H9 (cell line): Measurements from ENCODE around the gene SLCO4A1. TPM values are rescaled to one million over a fixed set of nuclear protein-coding genes. Genes with fewer than 3 reads are reported as not detected.

Experiments
- DNase-seq: peaks from one replicate; pipeline ENCODE4 v3.0.0-alpha.2; 2017
- H2AFZ ChIP-seq: one replicate; pipeline ENCODE4 v1.6.1; 2013; ENCODE audit warnings: mild to moderate bottlenecking, low read length, control low read depth, moderate library complexity
- H2AK5ac ChIP-seq: 2 replicates; pipeline ENCODE4 v1.6.1; 2013; ENCODE audit warnings: low read length, control low read depth, mixed read lengths; ENCODE audit not compliant: insufficient read length
- H2BK120ac ChIP-seq: one replicate; pipeline ENCODE4 v1.6.1; 2013; ENCODE audit warnings: low read depth, mild to moderate bottlenecking, low read length, control low read depth, inconsistent platforms; ENCODE audit not compliant: poor library complexity, severe bottlenecking
- H2BK12ac ChIP-seq: 2 replicates; pipeline ENCODE4 v1.6.1; 2013; ENCODE audit warnings: low read length, control low read depth, mixed read lengths, low read depth; ENCODE audit not compliant: insufficient read length
- H2BK15ac ChIP-seq: 2 replicates; pipeline ENCODE4 v1.6.1; 2013; ENCODE audit warnings: low read depth, low read length, control low read depth
- H2BK20ac ChIP-seq: one replicate; pipeline ENCODE4 v1.6.1; 2013; ENCODE audit warnings: low read depth, mild to moderate bottlenecking, low read length, control low read depth, inconsistent platforms; ENCODE audit not compliant: poor library complexity, severe bottlenecking
- H2BK5ac ChIP-seq: 2 replicates; pipeline ENCODE4 v1.6.1; 2013; ENCODE audit warnings: low read length, control low read depth, mixed read lengths; ENCODE audit not compliant: insufficient read length
- H3K14ac ChIP-seq: 2 replicates; pipeline ENCODE4 v1.6.1; 2013; ENCODE audit warnings: low read length, control low read depth; ENCODE audit not compliant: insufficient read depth
- H3K18ac ChIP-seq: 2 replicates; pipeline ENCODE4 v1.6.1; 2013; ENCODE audit warnings: low read depth, mild to moderate bottlenecking, mixed read lengths, low read length, control low read depth; ENCODE audit not compliant: insufficient read length
- H3K23ac ChIP-seq: 2 replicates; pipeline ENCODE4 v1.6.1; 2013; ENCODE audit warnings: low read length, control low read depth, mixed read lengths, low read depth; ENCODE audit not compliant: insufficient read length
- H3K23me2 ChIP-seq: 2 replicates; pipeline ENCODE4 v1.6.1; 2013; ENCODE audit warnings: low read depth, mild to moderate bottlenecking, mixed read lengths, low read length, control low read depth; ENCODE audit not compliant: insufficient read length, poor library complexity, severe bottlenecking
- H3K27ac ChIP-seq: 2 replicates; pipeline ENCODE4 v1.5.1; 2013; ENCODE audit warnings: low read length, control low read depth, mixed read lengths, low read depth; ENCODE audit not compliant: insufficient read length
- H3K27me3 ChIP-seq: 2 replicates; pipeline ENCODE4 v1.6.1; 2013; ENCODE audit warnings: low read length, control low read depth, inconsistent platforms; ENCODE audit not compliant: insufficient read depth
- H3K4ac ChIP-seq: 2 replicates; pipeline ENCODE4 v1.6.1; 2013; ENCODE audit warnings: low read depth, mild to moderate bottlenecking, control low read depth, inconsistent platforms, low read length, moderate library complexity
- H3K4me1 ChIP-seq: 2 replicates; pipeline ENCODE4 v1.6.1; 2013; ENCODE audit warnings: low read length, control low read depth, inconsistent platforms; ENCODE audit not compliant: insufficient read depth
- H3K4me2 ChIP-seq: 2 replicates; pipeline ENCODE4 v1.6.1; 2013; ENCODE audit warnings: low read length, control low read depth, mixed read lengths; ENCODE audit not compliant: insufficient read length, insufficient read depth
- H3K56ac ChIP-seq: 2 replicates; pipeline ENCODE4 v1.6.1; 2013; ENCODE audit warnings: low read depth, mild to moderate bottlenecking, mixed read lengths, low read length, control low read depth; ENCODE audit not compliant: insufficient read length
- H3K79me1 ChIP-seq: 2 replicates; pipeline ENCODE4 v1.6.1; 2013; ENCODE audit warnings: low read depth, mild to moderate bottlenecking, moderate library complexity, low read length, control low read depth, inconsistent platforms; ENCODE audit not compliant: insufficient read depth, poor library complexity, severe bottlenecking
- H3K79me2 ChIP-seq: 2 replicates; pipeline ENCODE4 v1.6.1; 2013; ENCODE audit warnings: low read length, control low read depth, inconsistent platforms; ENCODE audit not compliant: insufficient read depth
- H3K9ac ChIP-seq: 2 replicates; pipeline ENCODE4 v1.6.1; 2013; ENCODE audit warnings: low read length, control low read depth, mixed read lengths; ENCODE audit not compliant: insufficient read length; ENCODE audit errors: extremely low read depth
- H3K9me3 ChIP-seq: one replicate; pipeline ENCODE4 v1.6.1; 2013; ENCODE audit warnings: low read depth, low read length, inconsistent platforms; ENCODE audit not compliant: control insufficient read depth
- H3T11ph ChIP-seq: one replicate; pipeline ENCODE4 v1.6.1; 2013; ENCODE audit warnings: mild to moderate bottlenecking, low read length, control low read depth, inconsistent platforms
- H4K20me1 ChIP-seq: one replicate; pipeline ENCODE4 v1.6.1; 2013; ENCODE audit not compliant: control insufficient read depth, insufficient read length, insufficient read depth
- H4K5ac ChIP-seq: 2 replicates; pipeline ENCODE4 v1.6.1; 2013; ENCODE audit warnings: low read depth, mild to moderate bottlenecking, mixed read lengths, low read length, control low read depth; ENCODE audit not compliant: insufficient read length
- H4K8ac ChIP-seq: replicated peaks from 2 replicates; pipeline ENCODE4 v1.6.1; 2013; ENCODE audit warnings: low read length, control low read depth, mixed read lengths, low read depth; ENCODE audit not compliant: insufficient read length
- H4K91ac ChIP-seq: 2 replicates; pipeline ENCODE4 v1.6.1; 2013; ENCODE audit warnings: low read depth, mild to moderate bottlenecking, moderate library complexity, mixed read lengths, low read length, control low read depth; ENCODE audit not compliant: insufficient read length
- H3K27ac Mint-ChIP-seq, 3 experiments: 2 replicates in 2 of 3; 3 replicates in 1 of 3; pipeline ENCODE4 v1.8.0; 2020 to 2021; ENCODE audit warnings: mixed read lengths in 3 of 3, mild to moderate bottlenecking in 1 of 3, moderate library complexity in 1 of 3
- H3K27me3 Mint-ChIP-seq: 2 replicates; pipeline ENCODE4 v1.8.0; 2021; ENCODE audit warnings: low read depth, mild to moderate bottlenecking, moderate library complexity, mixed read lengths
- H3K36me3 Mint-ChIP-seq, 3 experiments: 2 replicates in 2 of 3; 3 replicates in 1 of 3; pipeline ENCODE4 v1.8.0; 2020 to 2021; ENCODE audit warnings: low read depth in 3 of 3, mixed read lengths in 3 of 3; ENCODE audit not compliant: insufficient read depth in 1 of 3
- H3K4me1 Mint-ChIP-seq, 2 experiments: 2 replicates each; pipeline ENCODE4 v1.8.0; 2020; ENCODE audit warnings: mixed read lengths in 2 of 2
- H3K4me3 Mint-ChIP-seq, 2 experiments: 2 replicates in 1 of 2; 3 replicates in 1 of 2; pipeline ENCODE4 v1.8.0; 2020 to 2021; ENCODE audit warnings: mild to moderate bottlenecking in 2 of 2, mixed read lengths in 2 of 2, moderate library complexity in 1 of 2
- H3K9me3 Mint-ChIP-seq, 2 experiments: 2 replicates in 1 of 2; 3 replicates in 1 of 2; pipeline ENCODE4 v1.8.0; 2020; ENCODE audit warnings: mild to moderate bottlenecking in 2 of 2, mixed read lengths in 2 of 2, moderate library complexity in 1 of 2
- WGBS: extraction: QIAGEN DNeasy Blood & Tissue Kit; methylation state at CpG from one replicate; pipeline ENCODE4 v1.1.7; 2013; ENCODE audit warnings: missing lambda C conversion rate, low lambda C conversion rate, mixed read lengths; ENCODE audit not compliant: insufficient read length; ENCODE audit errors: extremely low coverage; 5-methylcytosine and 5-hydroxymethylcytosine counted together
- total RNA-seq: library from RNA; stranded (reverse); gene quantifications from 2 replicates; pipeline ENCODE4 v1.2.1, GENCODE V29; 2021
- TF ChIP-seq, protein P1 (sequence below): fragments of 200-600 bp; sonication (generic); conservative IDR thresholded peaks from 3 replicates; pipeline ENCODE4 v1.8.0; 2021; ENCODE audit warnings: antibody characterized with exemption, mild to moderate bottlenecking

Gene SLCO4A1
- total RNA-seq, 1 experiment from 2014 or later = 9.4 TPM

DNA sequence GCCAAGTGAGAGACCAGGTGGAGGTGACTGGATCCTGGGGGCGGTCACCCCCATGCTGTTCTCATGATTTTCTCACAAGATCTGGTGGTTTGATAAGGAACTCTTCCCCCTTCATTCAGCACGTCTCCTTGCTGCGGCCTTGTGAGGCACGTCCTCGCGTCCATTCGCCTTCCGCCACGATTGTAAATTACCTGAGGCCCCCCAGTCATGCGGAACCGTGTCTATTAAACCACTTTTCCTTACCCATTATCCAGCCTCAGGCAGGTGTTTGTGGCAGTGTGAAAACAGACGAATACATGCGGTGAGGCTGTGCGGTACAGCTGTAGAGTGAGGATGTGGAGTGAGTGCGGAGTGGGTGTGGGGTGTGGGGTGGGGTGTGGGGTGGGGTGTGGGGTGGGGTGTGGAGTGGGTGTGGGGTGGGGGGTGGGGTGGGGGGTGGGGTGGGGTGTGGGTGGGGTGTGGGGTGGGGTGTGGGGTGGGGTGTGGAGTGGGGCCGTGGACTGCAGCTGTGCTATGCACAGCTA lies 54.2 kb downstream of the SLCO4A1 start:
- Histone ChIP-seq H3K4ac (no peak overlapping the region), H2BK120ac (no peak overlapping the region), H3K9ac (no peak overlapping the region), H2BK5ac (no peak overlapping the region), H3K79me2 (no peaks in the 10 kb centered on the region), H3K79me1 (no peaks in the 10 kb centered on the region), H3K4me1 (no peaks in the 10 kb centered on the region), H3K14ac (no peak overlapping the region), H2AK5ac (no peak overlapping the region), H3K27ac (no peak overlapping the region), H3K27me3 (no peaks in the 10 kb centered on the region; the same call in 1 of the 2 replicates), H3K4me2 (no peak overlapping the region), H3T11ph (no peak overlapping the region), H2AFZ (no peak overlapping the region), H3K18ac (no peak overlapping the region), H3K23ac (no peak overlapping the region), H4K8ac (no peak overlapping the region), H4K20me1 (no peaks in the 10 kb centered on the region), H2BK12ac (no peak overlapping the region), H2BK15ac (no peak overlapping the region), H4K91ac (no peak overlapping the region), H3K23me2 (no peaks in the 10 kb centered on the region), H3K9me3 (no peaks in the 10 kb centered on the region), H3K56ac (no peak overlapping the region), H4K5ac (no peak overlapping the region), H2BK20ac (no peak overlapping the region)
- no peak for DNase-seq
- H3K4me3 Mint-ChIP-seq = no peak overlapping the region
- peaks cover 6% of the 10 kb centered on the region for H3K27me3 Mint-ChIP-seq
- no peak overlapping the region for H3K27ac Mint-ChIP-seq
- H3K36me3 Mint-ChIP-seq = no peaks in the 10 kb centered on the region
- 0 out of 4 replicates have a peak, but pooled peaks cover 0 to 2% of the 10 kb centered on the region in 2 experiments for H3K4me1 Mint-ChIP-seq
- WGBS = no CpG with 5 or more reads among the region's 16 CpGs
- TF ChIP-seq, protein P1, sequence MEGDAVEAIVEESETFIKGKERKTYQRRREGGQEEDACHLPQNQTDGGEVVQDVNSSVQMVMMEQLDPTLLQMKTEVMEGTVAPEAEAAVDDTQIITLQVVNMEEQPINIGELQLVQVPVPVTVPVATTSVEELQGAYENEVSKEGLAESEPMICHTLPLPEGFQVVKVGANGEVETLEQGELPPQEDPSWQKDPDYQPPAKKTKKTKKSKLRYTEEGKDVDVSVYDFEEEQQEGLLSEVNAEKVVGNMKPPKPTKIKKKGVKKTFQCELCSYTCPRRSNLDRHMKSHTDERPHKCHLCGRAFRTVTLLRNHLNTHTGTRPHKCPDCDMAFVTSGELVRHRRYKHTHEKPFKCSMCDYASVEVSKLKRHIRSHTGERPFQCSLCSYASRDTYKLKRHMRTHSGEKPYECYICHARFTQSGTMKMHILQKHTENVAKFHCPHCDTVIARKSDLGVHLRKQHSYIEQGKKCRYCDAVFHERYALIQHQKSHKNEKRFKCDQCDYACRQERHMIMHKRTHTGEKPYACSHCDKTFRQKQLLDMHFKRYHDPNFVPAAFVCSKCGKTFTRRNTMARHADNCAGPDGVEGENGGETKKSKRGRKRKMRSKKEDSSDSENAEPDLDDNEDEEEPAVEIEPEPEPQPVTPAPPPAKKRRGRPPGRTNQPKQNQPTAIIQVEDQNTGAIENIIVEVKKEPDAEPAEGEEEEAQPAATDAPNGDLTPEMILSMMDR = no peak
- no peaks in the 10 kb centered on the region; a peak in 1 of 5 replicates for H3K9me3 Mint-ChIP-seq
